IPS DF 6.9 (cell line): ENCODE measurements around the gene RMND1.

Source experiments
- DNase-seq: peaks from one replicate; pipeline ENCODE4 v3.0.0-alpha.2; 2013; ENCODE audit warnings: low read depth, low spot score
- H3K27ac ChIP-seq: one replicate; pipeline ENCODE4 v1.5.1; 2013; ENCODE audit warnings: low read length, control low read depth
- H3K27me3 ChIP-seq: 2 replicates; pipeline ENCODE4 v1.6.1; 2013; ENCODE audit warnings: mild to moderate bottlenecking, low read length; ENCODE audit not compliant: control insufficient read depth, insufficient read depth
- H3K36me3 ChIP-seq: 2 replicates; pipeline ENCODE4 v1.6.1; 2013; ENCODE audit warnings: low read length; ENCODE audit not compliant: control insufficient read depth, insufficient read depth
- H3K4me1 ChIP-seq: 2 replicates; pipeline ENCODE4 v1.6.1; 2013; ENCODE audit warnings: low read length; ENCODE audit not compliant: control insufficient read depth, insufficient read depth
- H3K4me3 ChIP-seq: 2 replicates; pipeline ENCODE4 v1.5.1; 2013; ENCODE audit warnings: mild to moderate bottlenecking, low read length
- H3K9me3 ChIP-seq: 2 replicates; pipeline ENCODE4 v1.6.1; 2013; ENCODE audit warnings: low read length, inconsistent platforms; ENCODE audit not compliant: control insufficient read depth, insufficient read depth
- WGBS: extraction: QIAGEN DNeasy Blood & Tissue Kit; methylation state at CpG from one replicate; pipeline ENCODE4 v1.1.7; 2013; ENCODE audit warnings: mixed read lengths, missing lambda C conversion rate; ENCODE audit not compliant: insufficient read length, insufficient coverage; 5-methylcytosine and 5-hydroxymethylcytosine counted together

RMND1 gene

DNA sequence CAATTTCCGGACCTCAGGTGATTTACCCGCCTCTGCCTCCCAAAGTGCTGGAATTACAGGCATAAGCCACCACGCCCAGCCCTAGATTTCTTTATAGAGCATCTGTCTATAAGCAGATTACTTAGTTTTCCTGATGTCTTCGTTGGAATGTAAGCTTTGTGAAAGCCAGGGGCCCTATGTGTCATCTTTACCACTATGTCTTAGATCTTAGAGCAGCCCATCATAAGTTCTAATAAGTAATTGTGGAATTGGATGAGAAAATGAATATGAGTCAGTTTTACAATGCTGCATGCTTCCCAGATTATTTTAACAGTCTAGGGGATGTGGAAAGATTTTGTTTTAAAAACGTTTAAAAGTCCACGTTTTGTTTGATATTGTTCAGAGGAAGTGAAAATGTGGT lies 51.5 kb downstream of the RMND1 start:
- peaks cover 3% of the 10 kb centered on the region; the same call in 1 of the 2 replicates for H3K36me3 ChIP-seq
- no peak overlapping the region for H3K27ac ChIP-seq
- WGBS = 100% methylated on average over 2 of the region's 6 CpGs
- H3K4me3 ChIP-seq = no peak overlapping the region
- no peak for DNase-seq
- H3K27me3 ChIP-seq = no peaks in the 10 kb centered on the region
- H3K9me3 ChIP-seq = no peaks in the 10 kb centered on the region
- H3K4me1 ChIP-seq = no peaks in the 10 kb centered on the region

DNA sequence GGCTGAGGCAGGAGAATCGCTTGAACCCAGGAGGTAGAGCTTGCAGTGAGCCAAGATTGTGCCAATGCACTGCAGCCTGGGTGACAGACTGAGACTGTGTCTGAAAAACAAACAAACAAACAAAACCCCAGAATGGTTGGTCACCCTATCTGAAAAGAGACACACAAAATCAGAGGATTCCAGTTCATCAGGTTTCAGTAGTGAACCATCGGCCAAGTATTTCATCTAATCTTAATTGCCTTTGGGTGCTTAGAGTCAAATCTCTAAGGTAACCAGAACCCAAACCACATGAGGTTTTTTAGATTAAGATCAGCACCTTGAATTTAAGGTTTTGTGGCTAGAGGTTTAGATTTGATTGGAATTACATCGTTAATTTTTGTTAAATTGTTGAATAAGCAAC lies 52.2 kb downstream of the RMND1 start:
- Histone ChIP-seq H3K27ac (no peak overlapping the region), H3K4me1 (no peaks in the 10 kb centered on the region), H3K27me3 (no peaks in the 10 kb centered on the region), H3K36me3 (no peaks in the 10 kb centered on the region), H3K9me3 (no peaks in the 10 kb centered on the region), H3K4me3 (no peak overlapping the region)
- DNase-seq = no peak
- WGBS = 100% methylated on average over 1 of the region's 3 CpGs

DNA sequence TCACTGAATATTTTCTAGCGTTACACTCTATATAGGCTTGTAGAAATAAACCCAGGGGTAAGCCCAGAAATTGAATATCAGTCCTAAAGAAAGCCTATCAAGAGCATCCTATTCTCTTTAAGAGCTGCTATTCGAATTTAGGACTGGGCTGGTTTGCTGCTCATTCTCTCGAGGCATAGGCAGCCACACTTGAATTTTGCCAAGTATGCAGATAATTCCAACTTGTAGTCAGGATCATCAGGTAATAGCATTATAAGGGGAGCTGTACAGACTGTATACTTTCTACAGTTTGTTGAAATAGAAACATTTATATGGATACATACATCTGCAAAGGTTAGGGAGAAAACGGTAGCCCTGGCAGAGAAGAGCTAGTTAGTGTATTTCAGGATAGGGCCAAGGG lies 58.5 kb downstream of the RMND1 start:
- Histone ChIP-seq H3K4me3 (no peak overlapping the region), H3K36me3 (no peaks in the 10 kb centered on the region), H3K27me3 (no peaks in the 10 kb centered on the region), H3K4me1 (no peaks in the 10 kb centered on the region), H3K9me3 (no peaks in the 10 kb centered on the region), H3K27ac (no peak overlapping the region)
- no peak for DNase-seq
- WGBS = no CpG with 5 or more reads among the region's 4 CpGs

DNA sequence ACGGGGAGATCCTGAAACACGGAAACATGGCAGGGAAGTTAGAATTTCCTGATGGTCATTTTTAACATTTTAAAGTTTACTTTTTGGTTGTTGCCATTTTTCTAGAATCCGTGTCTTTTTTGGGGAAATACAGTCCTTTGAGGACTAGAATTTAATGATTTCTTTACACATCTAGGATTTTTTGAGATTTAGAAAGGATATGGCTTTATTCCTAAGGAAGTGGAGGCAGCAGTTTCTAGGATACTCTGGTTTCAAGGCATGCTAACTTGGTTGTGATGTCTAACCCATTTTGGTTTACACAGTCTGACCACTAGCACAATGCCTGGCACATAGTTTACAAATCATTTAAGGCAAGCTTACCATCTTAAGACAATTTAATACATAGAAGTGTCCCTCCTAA lies 59.5 kb downstream of the RMND1 start:
- Histone ChIP-seq H3K4me1 (no peaks in the 10 kb centered on the region), H3K36me3 (no peaks in the 10 kb centered on the region), H3K9me3 (no peaks in the 10 kb centered on the region), H3K27me3 (no peaks in the 10 kb centered on the region), H3K27ac (no peak overlapping the region), H3K4me3 (peak overlapping the region; percentile 69; the same call in 1 of the 2 replicates)
- DNase-seq = no peak
- no CpG with 5 or more reads among the region's 3 CpGs for WGBS

DNA sequence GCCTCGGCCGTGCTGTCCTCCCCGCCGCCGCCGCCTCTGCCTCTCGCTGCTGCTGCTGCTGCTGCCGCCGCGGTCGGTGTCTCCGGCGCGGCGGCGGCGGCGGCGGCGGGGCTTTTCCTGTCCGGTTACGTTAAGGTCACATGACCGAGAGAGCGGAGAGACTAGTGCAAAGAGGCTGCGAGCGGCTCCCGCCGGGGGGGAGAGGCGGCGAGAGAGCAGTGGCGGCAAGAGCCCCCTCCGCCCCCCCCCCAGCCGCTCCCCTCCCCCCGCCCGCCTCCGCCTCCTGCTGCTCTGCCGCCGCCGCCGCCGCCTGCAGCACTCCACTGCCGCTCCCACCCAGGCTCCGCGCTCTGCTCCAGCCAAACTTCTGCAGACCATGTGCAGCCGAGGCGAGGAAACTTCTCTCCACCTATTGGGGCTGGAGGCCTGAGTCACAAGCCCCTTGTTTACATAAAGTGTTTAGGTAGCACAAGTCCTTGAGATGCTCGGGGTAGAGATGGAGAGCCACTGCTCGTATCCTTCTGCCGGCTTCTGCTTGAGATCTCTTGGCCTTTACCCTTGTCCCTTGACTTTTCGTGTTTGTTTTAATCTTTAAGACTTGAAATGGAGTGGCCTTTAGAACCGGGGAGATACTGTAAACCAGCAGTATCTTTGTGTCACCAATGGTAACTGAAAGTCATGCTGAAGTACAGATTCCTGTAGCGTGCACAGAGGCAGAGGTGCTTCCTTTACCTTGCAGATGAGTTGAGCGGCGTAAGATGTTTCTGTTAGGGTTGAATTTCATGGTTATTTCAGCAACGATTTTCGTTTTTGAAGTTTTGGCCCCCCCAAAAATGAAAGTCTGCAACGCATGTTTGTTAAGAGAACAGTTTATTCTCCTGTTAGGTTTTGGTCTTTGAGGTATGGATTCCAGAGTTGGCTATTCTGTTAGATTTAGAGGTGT lies 60.2 kb downstream of the RMND1 start, which contains the start of gene ZBTB2:
ZBTB2 (minus strand) TSS at position 89 of the 943 bp plus-strand sequence. CDS start 17,922 bp downstream, outside the sequence.
- Histone ChIP-seq H3K9me3 (no peaks in the 10 kb centered on the region), H3K4me3 (peak within 1 kb of the TSS; percentile 69), H3K4me1 (no peaks in the 10 kb centered on the region), H3K27ac (no peak within 1 kb of the TSS), H3K36me3 (no peaks in the 10 kb centered on the region), H3K27me3 (no peaks in the 10 kb centered on the region)
- no peak for DNase-seq
- no CpG with 5 or more reads among the region's 57 CpGs for WGBS

DNA sequence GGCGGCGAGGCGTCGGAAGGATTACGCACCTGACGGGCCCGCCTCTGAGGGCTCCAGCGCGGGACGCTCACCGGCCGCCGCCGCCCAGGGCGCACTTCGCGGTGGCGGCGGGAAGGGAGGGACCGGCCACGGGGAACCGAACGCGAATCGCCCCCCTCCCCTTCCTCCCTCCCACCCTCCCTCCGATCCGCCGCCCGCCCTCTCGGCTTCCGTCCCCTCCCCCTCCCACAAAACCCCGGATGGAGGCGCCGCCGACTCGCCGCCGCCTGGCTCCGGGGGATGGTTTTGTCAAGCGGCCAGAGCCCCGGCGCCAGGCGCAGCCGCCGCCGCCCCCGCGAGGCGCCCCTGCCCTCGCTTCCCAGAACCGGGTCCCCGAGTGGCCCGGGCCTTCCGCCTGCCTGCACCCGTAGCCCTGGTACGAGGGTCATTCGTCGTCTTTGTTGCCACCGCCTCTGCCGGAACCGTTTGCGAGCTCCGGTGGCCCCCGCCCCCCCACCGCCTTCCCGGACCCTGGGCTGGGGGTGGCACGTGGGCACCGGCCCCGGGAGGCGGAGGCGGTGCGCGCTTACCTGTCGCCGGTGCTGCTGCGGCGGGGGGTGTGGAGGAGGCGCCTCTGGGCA lies 61.0 kb downstream of the RMND1 start:
- no CpG with 5 or more reads among the region's 78 CpGs for WGBS
- Histone ChIP-seq H3K36me3 (no peaks in the 10 kb centered on the region), H3K9me3 (no peaks in the 10 kb centered on the region), H3K27ac (no peak overlapping the region), H3K4me3 (peak overlapping the region; percentile 69), H3K4me1 (no peaks in the 10 kb centered on the region), H3K27me3 (no peaks in the 10 kb centered on the region)
- DNase-seq = no peak

DNA sequence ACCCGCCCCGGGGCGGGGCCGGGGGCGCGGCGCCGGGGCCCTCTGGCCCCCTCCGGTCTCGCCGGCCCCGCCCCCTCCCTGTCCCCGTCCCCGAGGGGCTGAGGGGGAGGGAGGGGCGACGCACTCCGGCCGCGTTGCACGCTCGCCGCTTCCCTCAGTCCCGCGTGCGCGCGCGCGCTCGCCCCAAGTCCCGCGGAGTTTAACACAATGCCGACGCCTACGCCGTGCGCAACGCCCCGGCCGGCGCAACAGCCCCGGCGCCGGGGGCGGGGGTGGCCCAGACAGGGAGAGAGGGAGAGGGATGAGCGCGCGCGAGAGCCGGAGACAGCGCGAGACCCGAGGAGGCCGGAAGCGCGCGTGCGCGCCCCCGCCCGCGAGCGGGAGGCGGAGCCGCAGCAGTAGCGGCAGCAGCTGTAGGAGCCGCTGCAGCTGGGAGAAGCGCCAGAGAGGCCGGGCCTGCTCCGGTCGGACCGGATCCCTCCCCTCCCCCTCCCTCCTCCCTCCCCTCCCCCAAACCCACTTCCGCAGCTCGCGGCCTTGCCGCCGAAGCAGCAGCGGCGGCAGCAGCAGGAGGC lies 61.6 kb downstream of the RMND1 start:
- H3K4me1 ChIP-seq = no peaks in the 10 kb centered on the region
- no peak overlapping the region for H3K27ac ChIP-seq
- DNase-seq = peak; percentile 86
- H3K27me3 ChIP-seq = no peaks in the 10 kb centered on the region
- no peaks in the 10 kb centered on the region for H3K9me3 ChIP-seq
- no peaks in the 10 kb centered on the region for H3K36me3 ChIP-seq
- peak overlapping the region; percentile 69 for H3K4me3 ChIP-seq
- WGBS = no CpG with 5 or more reads among the region's 79 CpGs

DNA sequence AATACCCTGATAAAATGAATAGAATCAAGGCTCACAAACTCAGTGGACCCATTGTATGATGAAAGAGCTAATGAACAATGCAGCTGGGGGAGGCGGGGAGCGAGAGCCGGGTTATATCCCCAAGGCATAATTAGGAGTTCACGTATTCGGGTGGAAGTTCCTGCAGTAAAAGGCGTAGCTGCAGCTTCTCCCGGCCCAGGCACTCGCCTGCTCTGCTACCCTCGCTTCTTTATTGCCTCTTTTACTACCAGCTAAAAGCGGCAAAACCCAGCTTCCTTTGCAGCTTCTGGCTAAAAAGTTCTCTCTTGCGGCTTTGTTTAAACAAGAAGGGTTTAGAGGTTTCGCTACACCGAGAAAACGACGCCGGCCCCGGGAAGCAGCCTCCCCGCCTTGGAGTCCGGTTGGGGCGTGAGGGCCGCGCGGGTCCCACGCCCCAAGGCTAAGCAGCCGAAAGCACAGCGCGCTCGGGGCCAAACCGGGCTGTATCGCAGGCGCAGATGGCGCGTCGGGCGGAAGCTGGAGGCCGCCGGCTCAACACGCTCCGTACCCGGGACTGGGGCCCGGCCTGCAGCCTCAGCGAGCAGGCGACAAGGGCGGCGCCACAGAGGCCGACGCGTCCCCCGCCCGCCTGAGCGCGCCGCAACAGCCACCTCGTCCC lies 62.2 kb downstream of the RMND1 start:
- Histone ChIP-seq H3K9me3 (no peaks in the 10 kb centered on the region), H3K27me3 (no peaks in the 10 kb centered on the region), H3K4me3 (peak overlapping the region; percentile 69), H3K36me3 (no peaks in the 10 kb centered on the region), H3K4me1 (no peaks in the 10 kb centered on the region), H3K27ac (no peak overlapping the region)
- DNase-seq = no peak
- no CpG with 5 or more reads among the region's 54 CpGs for WGBS

DNA sequence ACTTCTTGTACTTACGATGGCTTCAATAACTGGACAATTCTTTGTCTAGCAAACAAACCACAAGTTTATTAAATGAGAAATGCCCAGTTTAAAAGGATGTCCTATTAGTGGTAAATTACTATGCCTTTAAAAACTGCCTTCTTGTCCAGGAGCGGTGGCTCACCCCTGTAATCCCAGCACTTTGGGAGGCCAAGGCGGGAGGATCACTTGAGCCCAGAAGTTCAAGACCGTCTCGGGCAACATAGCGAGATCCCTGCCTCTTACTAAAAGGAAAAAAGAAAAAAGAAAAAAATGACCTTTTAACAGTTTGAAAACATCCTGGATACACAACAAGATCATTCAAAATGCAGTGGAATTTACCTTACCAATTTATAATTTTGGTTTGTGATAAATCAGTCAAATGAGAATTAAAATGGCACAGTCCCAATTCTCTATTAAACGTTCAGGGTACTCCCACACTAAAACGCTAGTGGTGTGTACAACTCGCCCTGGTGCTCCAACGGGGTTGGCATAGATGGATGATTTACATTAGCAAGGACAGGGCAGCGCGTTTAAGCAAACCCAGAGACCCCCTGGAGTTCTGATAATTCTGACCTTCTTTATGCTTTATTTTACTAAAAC lies 62.8 kb downstream of the RMND1 start:
- H3K27ac ChIP-seq = no peak overlapping the region
- H3K9me3 ChIP-seq = no peaks in the 10 kb centered on the region
- no peaks in the 10 kb centered on the region for H3K4me1 ChIP-seq
- no peaks in the 10 kb centered on the region for H3K27me3 ChIP-seq
- peak overlapping the region; percentile 69; the same call in 1 of the 2 replicates for H3K4me3 ChIP-seq
- no CpG with 5 or more reads among the region's 12 CpGs for WGBS
- no peak for DNase-seq
- H3K36me3 ChIP-seq = no peaks in the 10 kb centered on the region

DNA sequence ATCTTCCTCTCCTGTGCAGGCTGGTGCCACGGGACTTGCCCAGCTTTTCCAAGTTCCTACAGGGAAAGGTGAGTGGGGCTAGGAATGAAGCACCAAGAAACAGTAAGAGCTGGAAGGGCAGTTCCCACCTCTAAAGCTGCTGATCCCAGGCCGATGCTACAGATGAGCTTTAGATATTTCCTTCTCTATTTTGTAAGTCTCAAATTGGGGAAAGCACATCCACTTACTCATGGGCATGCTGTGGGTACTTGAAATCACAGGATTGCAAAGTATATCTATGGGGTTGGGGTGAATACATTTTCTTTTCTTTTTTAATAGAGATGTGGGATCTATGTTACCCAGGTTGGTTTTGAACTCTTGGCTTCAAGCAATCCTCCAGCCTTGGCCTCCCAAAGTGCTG lies 63.7 kb downstream of the RMND1 start:
- H3K27me3 ChIP-seq = no peaks in the 10 kb centered on the region
- WGBS = no CpG with 5 or more reads among the region's 2 CpGs
- no peaks in the 10 kb centered on the region for H3K36me3 ChIP-seq
- H3K4me3 ChIP-seq = no peak overlapping the region
- DNase-seq = no peak
- no peaks in the 10 kb centered on the region for H3K4me1 ChIP-seq
- H3K27ac ChIP-seq = no peak overlapping the region
- H3K9me3 ChIP-seq = no peaks in the 10 kb centered on the region
